ENCODE results near the gene MRPS23. TPM values are rescaled to one million over a fixed set of nuclear protein-coding genes. Genes with fewer than 3 reads are reported as not detected.

The MRPS23 gene
- total RNA-seq, 4 donors from 2014 or later: 5.9 to 35.2 (median 16.8) TPM

DNA sequence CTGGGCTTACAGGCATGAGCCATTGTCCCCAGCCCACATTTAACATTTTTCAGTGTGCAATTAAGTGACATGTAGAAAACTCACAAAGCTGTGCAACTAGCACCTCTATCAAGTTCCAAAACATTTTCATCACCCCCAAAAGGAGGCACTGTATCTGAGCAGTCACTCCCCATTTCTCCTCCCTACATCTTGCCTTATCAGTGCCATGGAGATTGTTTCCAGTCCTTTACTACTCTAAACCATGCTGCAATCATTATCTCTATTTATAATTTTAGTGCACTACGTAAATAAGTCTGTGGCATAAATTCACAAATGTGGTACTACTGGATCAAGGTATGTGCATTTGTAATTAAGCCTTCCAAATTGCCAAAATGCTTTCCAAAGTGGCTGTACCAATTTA lies 7.6 kb downstream of the MRPS23 start:
- no peaks in the 10 kb centered on the region for H3K4me1 ChIP-seq
- H3K27me3 ChIP-seq: no peaks in the 10 kb centered on the region
- no peak for TF ChIP-seq POLR2A (IDR thresholded peaks at IDR 0.05)
- TF ChIP-seq, protein P1, sequence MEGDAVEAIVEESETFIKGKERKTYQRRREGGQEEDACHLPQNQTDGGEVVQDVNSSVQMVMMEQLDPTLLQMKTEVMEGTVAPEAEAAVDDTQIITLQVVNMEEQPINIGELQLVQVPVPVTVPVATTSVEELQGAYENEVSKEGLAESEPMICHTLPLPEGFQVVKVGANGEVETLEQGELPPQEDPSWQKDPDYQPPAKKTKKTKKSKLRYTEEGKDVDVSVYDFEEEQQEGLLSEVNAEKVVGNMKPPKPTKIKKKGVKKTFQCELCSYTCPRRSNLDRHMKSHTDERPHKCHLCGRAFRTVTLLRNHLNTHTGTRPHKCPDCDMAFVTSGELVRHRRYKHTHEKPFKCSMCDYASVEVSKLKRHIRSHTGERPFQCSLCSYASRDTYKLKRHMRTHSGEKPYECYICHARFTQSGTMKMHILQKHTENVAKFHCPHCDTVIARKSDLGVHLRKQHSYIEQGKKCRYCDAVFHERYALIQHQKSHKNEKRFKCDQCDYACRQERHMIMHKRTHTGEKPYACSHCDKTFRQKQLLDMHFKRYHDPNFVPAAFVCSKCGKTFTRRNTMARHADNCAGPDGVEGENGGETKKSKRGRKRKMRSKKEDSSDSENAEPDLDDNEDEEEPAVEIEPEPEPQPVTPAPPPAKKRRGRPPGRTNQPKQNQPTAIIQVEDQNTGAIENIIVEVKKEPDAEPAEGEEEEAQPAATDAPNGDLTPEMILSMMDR (IDR thresholded peaks at IDR 0.05): no peak
- H3K27ac ChIP-seq: no peak overlapping the region
- DNase-seq: no peak
- intact Hi-C loops (cut with DNase I; ENCODE audit: low total_unique reads): no loop called here
- H3K9me3 ChIP-seq: no peaks in the 10 kb centered on the region
- no peaks in the 10 kb centered on the region for H3K36me3 ChIP-seq
- no peak overlapping the region for H3K4me3 ChIP-seq

DNA sequence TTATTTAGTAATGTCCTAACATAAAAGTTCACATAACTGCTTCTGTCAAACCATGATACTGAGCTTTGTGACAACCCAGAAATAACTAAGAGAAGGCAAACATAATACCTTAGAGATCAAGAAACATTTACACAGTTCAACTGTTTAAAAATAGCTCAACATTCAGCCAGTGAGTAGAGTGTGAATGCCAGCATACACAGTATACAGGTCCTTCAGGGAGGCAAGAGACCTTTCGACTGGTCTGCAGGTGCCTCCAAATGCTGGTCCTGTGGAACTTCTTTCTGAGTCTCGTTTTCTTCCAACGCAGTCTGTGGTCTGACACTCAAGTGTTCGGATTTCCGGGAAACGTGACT lies 10.3 kb downstream of the MRPS23 start:
- Histone ChIP-seq H3K9me3 (no peaks in the 10 kb centered on the region), H3K4me1 (no peaks in the 10 kb centered on the region), H3K27me3 (no peaks in the 10 kb centered on the region), H3K4me3 (no peak overlapping the region), H3K27ac (no peak overlapping the region), H3K36me3 (no peaks in the 10 kb centered on the region)
- intact Hi-C loops (cut with DNase I; ENCODE audit: low total_unique reads): loop anchor here (10.0 kb wide), 1 partner anchor 595 kb away; no protein-coding TSS in a partner anchor
- no peak for DNase-seq
- TF ChIP-seq, protein P1 (IDR thresholded peaks at IDR 0.05): no peak

DNA sequence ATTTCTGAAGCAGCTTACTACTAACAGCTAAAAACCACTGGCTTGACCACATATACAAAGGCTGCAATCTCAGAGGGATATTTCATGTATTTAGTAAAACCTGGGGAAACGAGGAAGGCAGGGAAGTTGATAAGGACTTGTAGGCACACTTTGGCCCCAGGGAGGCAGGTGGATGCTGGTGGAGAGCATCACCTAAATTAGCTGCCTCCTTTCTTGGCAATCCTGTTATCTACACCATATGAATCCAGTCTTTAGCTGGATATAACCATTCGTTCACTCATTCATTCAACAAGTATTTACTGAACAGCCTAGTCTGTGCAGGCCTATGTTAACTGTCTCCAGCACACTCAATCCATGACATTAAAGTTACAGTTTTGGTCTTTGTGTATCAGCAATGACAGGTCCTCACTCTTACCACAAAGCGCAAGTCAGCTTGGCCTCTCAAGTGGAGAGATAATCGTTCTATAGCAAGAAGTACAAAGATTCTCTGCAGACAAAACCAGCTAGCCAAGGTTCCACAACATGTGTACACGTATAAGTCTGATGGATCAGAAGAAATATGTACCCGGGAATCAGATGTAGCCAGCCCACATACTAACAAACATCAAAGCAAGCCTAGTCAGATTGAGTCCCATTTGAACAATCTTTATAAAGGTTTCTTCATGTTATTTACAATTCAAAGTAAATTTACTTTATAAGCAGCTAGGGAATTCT lies 10.8 kb downstream of the MRPS23 start:
- Histone ChIP-seq H3K4me3 (no peak overlapping the region), H3K27me3 (no peaks in the 10 kb centered on the region), H3K36me3 (no peaks in the 10 kb centered on the region), H3K9me3 (no peaks in the 10 kb centered on the region), H3K27ac (no peak overlapping the region), H3K4me1 (no peaks in the 10 kb centered on the region)
- intact Hi-C loops (cut with DNase I; ENCODE audit: low total_unique reads): loop anchor here (10.0 kb wide), 1 partner anchor 594 kb away; no protein-coding TSS in a partner anchor
- TF ChIP-seq, protein P1 (IDR thresholded peaks at IDR 0.05): no peak
- DNase-seq: no peak

DNA sequence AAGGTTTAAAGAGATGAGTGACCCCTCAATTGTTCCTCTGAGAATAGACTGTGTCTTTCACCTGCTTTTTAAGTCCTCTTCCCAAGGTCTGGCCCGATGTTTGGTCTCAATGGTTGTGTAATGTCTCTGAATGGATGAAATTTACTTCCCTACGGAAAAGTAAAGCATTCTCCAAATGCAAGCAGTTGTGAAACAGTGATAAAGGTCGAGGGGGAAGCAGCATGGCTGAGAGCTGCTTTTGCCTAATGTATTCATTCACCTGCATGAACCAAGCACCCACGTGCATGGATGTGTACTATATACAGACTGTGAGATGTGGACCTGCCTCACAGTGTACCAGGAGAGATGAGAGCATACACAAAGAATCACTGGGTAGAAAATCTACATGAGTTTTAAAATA lies 11.4 kb downstream of the MRPS23 start:
- no peaks in the 10 kb centered on the region for H3K36me3 ChIP-seq
- intact Hi-C loops (cut with DNase I; ENCODE audit: low total_unique reads): loop anchor here (10.0 kb wide), 1 partner anchor 594 kb away; no protein-coding TSS in a partner anchor
- no peak for DNase-seq

DNA sequence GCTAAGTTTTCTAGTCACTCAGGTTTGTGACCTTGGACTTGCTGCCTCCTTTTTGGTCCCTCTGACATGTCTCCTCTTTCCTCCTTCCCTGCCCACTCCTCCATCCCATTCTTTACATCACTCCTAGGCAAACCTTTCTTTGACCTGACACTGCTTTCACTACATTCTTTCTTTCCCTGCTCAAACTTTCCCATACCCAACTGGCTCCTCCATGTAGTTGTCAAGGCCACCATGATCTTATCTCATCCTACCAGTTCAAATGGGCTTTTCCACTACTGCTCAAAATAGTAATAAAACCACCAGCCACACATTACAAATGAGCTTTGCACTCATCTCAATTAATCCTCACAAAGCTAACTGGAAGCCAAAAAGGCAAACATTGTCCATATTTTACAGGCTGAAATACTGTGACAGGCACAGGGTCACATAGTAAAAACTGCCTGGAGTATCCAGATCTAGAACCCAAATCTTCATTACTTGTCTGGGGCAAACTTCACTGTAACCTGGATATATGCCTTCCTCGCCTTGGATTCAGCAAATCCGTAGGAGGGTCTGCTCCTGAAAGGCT lies 14.4 kb downstream of the MRPS23 start:
- H3K4me3 ChIP-seq: no peak overlapping the region
- H3K36me3 ChIP-seq: no peaks in the 10 kb centered on the region
- DNase-seq: no peak
- H3K9me3 ChIP-seq: no peaks in the 10 kb centered on the region
- TF ChIP-seq, protein P1 (IDR thresholded peaks at IDR 0.05): no peak
- no peak for TF ChIP-seq POLR2A (IDR thresholded peaks at IDR 0.05)
- intact Hi-C loops (cut with DNase I; ENCODE audit: low total_unique reads): loop anchor here (10.0 kb wide), 1 partner anchor 591 kb away; no protein-coding TSS in a partner anchor
- no peaks in the 10 kb centered on the region for H3K4me1 ChIP-seq
- H3K27me3 ChIP-seq: no peaks in the 10 kb centered on the region
- no peak overlapping the region for H3K27ac ChIP-seq

More for the DNA sequence above, 11.4 kb downstream of the MRPS23 start:
- Histone ChIP-seq H3K27me3 (no peaks in the 10 kb centered on the region), H3K4me1 (no peaks in the 10 kb centered on the region), H3K27ac (no peak overlapping the region), H3K4me3 (no peak overlapping the region), H3K9me3 (no peaks in the 10 kb centered on the region)
- TF ChIP-seq, protein P1 (IDR thresholded peaks at IDR 0.05): no peak
- no peak for TF ChIP-seq POLR2A (IDR thresholded peaks at IDR 0.05)
